ENCODE data around the gene GRM7.

Gene GRM7

DNA sequence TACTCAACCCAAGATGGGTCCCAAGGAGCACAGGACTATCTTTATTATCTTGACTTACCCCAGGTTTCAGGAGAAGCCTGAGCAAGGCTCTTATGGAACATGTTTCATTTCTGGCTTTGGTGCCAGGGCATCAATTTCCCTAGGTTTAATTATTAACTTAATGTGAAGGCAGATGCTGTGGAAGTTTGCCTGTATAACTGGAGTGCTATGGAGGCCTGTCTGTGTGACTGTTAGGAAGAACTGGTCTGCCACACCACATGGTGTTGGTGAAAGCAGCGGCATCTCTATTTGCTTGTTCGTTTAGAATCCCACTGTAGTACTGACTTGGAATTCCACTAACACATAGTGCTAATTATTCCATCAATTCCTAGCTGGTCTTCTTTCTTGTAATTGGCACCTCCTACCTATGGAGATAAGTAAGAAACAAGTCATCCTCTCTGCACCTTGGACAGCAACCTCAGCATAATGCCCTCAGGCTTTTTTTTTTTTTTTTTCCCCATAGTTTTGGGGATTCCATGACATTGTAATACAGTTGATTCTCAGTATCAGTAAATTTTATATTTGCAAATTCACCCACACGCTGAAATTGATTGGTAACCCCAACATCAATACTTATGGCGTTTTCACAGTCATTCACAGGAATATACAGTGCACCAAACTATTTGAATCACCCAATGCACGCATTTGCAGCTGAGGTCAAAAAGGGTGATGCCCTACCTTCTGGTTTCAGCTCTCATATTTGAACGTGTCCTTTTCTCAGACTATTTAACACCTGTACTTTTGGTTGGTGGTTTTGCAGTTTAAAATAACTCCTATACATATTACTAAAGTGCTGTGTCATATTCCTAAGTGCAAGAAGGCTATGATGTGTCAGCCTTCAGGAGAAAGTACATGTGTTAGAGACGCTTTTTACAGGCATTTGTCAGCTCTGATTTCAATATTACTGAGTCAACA lies 867.9 kb downstream of the GRM7 start:
- DNase-seq (ENCODE audit: low read depth): no peak

DNA sequence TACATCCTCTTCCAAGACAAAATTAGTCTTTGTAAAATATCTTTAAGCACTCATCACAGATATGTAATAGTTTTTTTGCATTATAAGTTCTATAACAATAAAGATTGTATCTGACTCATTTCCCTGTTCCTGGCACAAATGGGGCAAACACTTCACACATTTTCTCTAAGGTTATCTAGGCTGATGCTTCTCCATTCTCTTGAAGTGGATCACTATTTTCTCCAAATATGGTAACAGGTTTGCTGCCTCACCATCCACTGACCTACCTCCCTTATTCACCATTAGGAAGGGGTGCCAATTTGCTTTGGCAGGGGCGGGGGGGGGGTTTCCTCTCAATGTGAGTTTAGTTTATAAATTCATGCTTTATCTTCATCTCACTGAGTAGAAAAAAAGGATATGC lies 873.0 kb downstream of the GRM7 start:
- no peak for DNase-seq (ENCODE audit: low read depth)

- no peak for DNase-seq (ENCODE audit: low read depth)
Measured at GRCh38 chr3:7734456-7734855, 873.5 kb downstream of the GRM7 start.

DNA sequence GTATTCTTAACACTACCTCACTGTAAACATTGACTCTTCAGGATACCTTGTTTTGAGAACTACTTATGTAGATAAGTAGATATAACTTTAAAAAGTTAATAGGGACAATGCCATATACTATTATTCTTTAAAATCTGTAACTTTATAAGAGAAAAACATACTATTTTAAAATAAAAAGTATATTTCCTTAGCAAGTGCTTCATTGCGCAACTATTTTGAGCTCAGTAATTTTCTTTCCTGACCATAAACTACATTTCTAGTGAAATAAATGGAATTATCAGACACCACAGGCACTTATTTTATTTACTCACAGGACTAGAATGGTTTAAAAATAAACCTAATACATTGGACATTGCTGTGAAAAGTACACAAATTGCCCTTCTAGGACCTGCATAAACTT lies 876.3 kb downstream of the GRM7 start:
- no peak for DNase-seq (ENCODE audit: low read depth)

DNA sequence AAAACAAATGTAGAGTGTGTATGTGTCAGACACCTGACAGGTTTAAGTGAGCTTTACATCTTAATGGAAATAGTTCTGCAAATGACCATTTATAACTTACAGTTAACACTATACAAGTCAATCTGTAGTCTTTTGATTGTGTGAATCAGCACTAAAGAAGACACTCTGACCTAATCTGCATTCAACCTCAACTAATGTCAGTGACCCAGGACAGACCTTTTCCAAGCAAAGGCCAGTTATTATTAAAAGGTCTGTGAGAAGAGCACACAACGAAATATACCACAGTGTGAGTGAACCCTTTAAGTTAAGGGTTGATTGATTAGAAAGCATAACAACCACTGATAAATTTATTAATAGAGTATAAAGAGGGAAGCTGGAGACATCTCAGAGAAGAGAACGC lies 878.8 kb downstream of the GRM7 start:
- DNase-seq (ENCODE audit: low read depth): no peak

DNA sequence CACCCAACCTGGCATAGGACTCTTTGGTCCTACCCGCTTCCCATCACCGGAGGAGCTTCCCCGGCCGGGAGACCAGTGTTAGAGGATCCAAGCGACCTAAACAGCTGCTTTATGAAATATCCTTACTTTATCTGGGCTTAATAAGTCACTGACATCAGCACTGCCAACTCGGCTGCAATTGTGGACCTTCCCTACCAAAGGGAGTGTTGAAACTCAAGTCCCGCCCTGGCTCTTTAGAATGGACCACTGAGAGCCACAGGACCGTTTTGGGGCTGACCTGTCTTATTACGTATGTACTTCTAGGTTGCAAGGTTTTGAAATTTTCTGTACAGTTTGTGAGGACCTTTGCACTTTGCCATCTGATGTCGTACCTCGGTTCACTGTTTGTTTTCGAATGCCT lies 879.5 kb downstream of the GRM7 start:
- DNase-seq (ENCODE audit: low read depth): no peak

- DNase-seq (ENCODE audit: low read depth): no peak
Measured at GRCh38 chr3:7744850-7745249, 883.9 kb downstream of the GRM7 start.

GRCh38 chr3:7745711-7746110 lies 884.8 kb downstream of the GRM7 start:
- DNase-seq (ENCODE audit: low read depth): no peak

GRCh38 chr3:7749931-7750695 lies 889.2 kb downstream of the GRM7 start:
- DNase-seq (ENCODE audit: low read depth): no peak

DNA sequence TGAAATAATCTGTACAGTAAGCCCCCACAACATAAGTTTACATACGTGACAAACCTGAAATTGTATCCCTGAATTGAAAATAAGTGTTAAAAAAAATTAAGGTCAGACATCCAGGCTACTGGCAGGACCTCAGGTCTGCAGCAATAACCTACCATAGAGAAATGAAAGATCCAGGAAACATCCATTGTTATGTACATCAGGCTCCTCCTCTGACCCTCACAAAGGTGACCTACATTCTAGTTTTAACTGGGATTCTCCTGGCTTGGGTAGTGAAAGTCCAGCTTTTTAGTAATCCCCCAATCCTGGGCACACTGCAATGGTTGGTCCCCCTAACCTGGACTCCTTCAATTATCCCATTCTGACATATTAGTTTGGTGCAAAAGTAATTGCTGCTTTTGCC lies 891.1 kb downstream of the GRM7 start:
- no peak for DNase-seq (ENCODE audit: low read depth)

GRCh38 chr3:7754653-7755441 lies 893.9 kb downstream of the GRM7 start:
- DNase-seq (ENCODE audit: low read depth): no peak

- no peak for DNase-seq (ENCODE audit: low read depth)
Measured at GRCh38 chr3:7759630-7760029, 898.7 kb downstream of the GRM7 start.

GRCh38 chr3:7760718-7761117 lies 899.8 kb downstream of the GRM7 start:
- no peak for DNase-seq (ENCODE audit: low read depth)

- no peak for DNase-seq (ENCODE audit: low read depth)
Measured at GRCh38 chr3:7764115-7764514, 903.2 kb downstream of the GRM7 start.

DNA sequence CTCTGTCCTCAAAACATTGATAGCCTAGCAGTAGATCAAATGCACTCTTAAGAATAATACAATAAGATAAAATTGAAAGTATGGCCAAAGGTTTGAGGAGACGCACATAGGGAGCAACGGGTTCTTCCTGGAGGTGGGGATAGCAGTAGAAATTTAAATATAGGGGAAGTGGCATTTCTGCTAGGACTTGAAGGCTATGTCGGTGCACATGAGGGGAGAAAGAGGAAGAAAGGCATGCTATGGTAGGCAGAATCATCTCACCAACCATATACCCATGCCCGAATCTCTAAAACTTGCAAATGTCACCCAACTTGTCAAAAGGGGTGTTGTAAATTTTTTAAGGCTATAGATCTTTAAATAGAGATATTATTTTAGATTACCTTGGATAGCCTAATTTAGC lies 905.6 kb downstream of the GRM7 start:
- DNase-seq (ENCODE audit: low read depth): no peak

- DNase-seq (ENCODE audit: low read depth): no peak
Measured at GRCh38 chr3:7779331-7779730, 918.4 kb downstream of the GRM7 start.

DNA sequence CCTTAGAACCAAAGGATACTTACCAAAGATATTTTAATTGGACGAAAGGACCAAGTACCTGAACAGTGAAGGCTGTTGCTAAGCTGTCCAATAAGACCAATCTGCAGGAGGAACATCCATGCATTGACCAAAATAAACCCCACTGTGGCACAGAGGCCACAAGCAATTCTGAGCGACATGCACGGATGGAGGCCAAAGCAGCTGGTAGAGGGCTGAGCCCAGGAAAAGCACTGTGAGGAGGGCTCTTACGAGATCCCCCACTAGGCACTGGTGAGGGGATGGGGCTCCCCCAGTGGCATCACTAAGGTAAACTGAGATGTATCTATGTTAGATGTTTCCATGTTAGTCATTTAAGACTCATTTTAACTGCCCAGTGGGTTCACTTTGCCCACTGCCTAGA lies 920.5 kb downstream of the GRM7 start:
- no peak for DNase-seq (ENCODE audit: low read depth)

DNA sequence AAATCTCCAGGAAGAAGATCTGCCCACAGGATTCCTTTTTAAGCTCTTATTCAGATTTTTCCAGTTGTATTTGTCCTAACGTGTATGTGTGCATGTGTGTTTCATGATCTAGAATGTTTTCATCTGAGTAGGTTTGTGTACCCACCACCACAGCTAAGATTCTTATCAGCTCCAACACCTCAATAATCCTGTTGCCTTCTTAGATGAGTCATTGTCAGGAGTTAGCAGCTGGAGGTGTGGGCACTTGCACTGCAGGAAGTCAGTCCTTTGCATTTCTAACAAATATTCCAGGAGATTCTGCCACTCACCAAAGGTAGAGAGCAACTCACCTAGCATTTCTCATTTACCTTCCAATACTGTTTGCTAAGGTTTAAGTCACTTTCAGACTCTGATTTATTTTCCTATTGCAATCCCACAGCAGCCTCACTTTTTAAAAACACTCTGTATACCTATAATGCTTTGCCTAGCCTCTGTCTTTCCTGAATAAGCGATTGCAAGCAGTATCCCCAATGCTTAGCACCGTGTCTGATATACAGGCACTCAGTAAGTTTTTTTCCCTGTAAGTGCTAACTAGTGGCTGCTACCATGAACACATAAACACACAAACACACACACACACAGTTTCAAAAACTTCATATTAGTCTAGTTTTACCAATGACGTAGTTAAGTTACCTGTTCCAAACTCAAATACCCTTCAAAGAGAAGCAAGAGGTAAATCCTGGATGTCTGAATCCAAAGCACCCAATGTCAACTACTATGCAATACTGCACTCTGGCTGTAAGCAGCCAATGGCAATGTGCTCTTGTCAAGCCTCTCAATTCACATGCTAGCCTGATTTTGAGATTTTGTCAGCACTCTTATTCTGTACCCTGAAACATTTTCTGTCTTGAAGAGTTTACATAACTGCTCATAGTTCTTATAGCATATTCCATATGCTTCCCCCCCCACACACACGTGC lies 927.2 kb downstream of the GRM7 start:
- DNase-seq (ENCODE audit: low read depth): no peak

DNA sequence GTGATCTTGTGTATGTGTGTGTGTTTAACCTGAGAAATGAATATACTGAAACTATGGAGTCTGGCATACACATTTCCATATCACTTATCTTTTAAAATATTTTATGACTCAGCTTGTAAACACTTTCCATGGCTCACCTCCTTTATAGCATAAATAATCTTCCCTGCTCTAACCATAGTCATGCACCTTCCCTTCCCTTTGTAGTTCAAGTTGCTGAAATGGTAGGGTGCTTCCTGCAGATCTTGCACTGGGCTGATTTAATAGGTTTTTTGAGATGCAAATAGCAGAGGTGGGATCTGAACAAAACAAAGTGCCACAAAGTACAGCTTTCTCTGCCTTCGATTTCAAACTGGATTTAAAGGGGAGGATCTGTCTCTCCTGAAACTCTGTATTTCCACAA lies 928.0 kb downstream of the GRM7 start:
- no peak for DNase-seq (ENCODE audit: low read depth)

- DNase-seq (ENCODE audit: low read depth): no peak
Measured at GRCh38 chr3:7789324-7789723, 928.4 kb downstream of the GRM7 start.

- no peak for DNase-seq (ENCODE audit: low read depth)
Measured at GRCh38 chr3:7790141-7790540, 929.2 kb downstream of the GRM7 start.
